AG04449 (cell line): Measurements from ENCODE around the gene EMID1.

Experiments used
- CTCF ChIA-PET: fragments of 350-600 bp; formaldehyde crosslinking; extraction: SDS; loops from one replicate; lab custom pipeline; 2021; ENCODE audit warnings: antibody characterized with exemption; lab: Yijun Ruan, JAX
- POLR2A ChIA-PET: fragments of 400-600, 350-600 bp; formaldehyde crosslinking; extraction: SDS; loops from one replicate; lab custom pipeline; 2020; ENCODE audit warnings: antibody characterized with exemption, inconsistent platforms; lab: Yijun Ruan, JAX
- DNase-seq: peaks from one replicate; pipeline ENCODE4 v3.0.0-alpha.2; 2010; ENCODE audit warnings: low read depth, low spot score
- H3K4me3 ChIP-seq: 2 replicates; pipeline ENCODE4 v1.5.1; 2011; ENCODE audit warnings: low read depth, mild to moderate bottlenecking, control low read depth, low read length
- CTCF ChIP-seq: IDR thresholded peaks from one replicate; pipeline ENCODE4 v1.5.1; 2011; ENCODE audit warnings: mild to moderate bottlenecking, moderate library complexity, low read length, control low read depth, inconsistent platforms; ENCODE audit not compliant: insufficient read depth; ENCODE audit errors: missing control alignments

Gene EMID1

GRCh38 chr22:29306835-29307595 is 101.3 kb downstream of the EMID1 start:
- H3K4me3 ChIP-seq = peak overlapping the region; percentile 62
- POLR2A ChIA-PET = interaction anchor here (1.4 to 1.5 kb wide), 2 partner anchors 13 to 247 kb away, joined by 4 read pairs; partner anchors contain the start of gene THOC5
- CTCF ChIA-PET = interaction anchor here (0.7 to 4.3 kb wide), 19 partner anchors 10 to 780 kb away, joined by 3 to 48 read pairs (median 6); partner anchors contain the start of gene AP1B1
- DNase-seq = no peak
- no peak for TF ChIP-seq CTCF

- ChIA-PET CTCF (interaction anchor here (1.5 to 4.3 kb wide), 5 partner anchors 21 to 222 kb away, joined by 3 to 48 read pairs (median 7); no protein-coding TSS in a partner anchor), POLR2A (interaction anchor here (1.4 to 1.5 kb wide), 2 partner anchors 13 to 246 kb away, joined by 4 read pairs; partner anchors contain the start of gene THOC5)
- DNase-seq = no peak
- H3K4me3 ChIP-seq = peak overlapping the region; percentile 62
- TF ChIP-seq CTCF = no peak
Measured at GRCh38 chr22:29307596-29308147, 102.0 kb downstream of the EMID1 start.

GRCh38 chr22:29308148-29308790 is 102.6 kb downstream of the EMID1 start:
- ChIA-PET POLR2A (no interaction called here), CTCF (interaction anchor here (0.7 to 4.3 kb wide), 4 partner anchors 11 to 50 kb away, joined by 3 to 48 read pairs (median 3); no protein-coding TSS in a partner anchor)
- no peak for TF ChIP-seq CTCF
- no peak for DNase-seq
- peak overlapping the region; percentile 12 for H3K4me3 ChIP-seq

GRCh38 chr22:29308791-29309262 is 103.1 kb downstream of the EMID1 start:
- CTCF ChIA-PET = interaction anchor here (0.7 to 4.3 kb wide), 3 partner anchors 10 to 49 kb away, joined by 3 to 48 read pairs (median 3); no protein-coding TSS in a partner anchor
- peak overlapping the region; percentile 27 for H3K4me3 ChIP-seq
- no peak for DNase-seq
- TF ChIP-seq CTCF = no peak
- POLR2A ChIA-PET = no interaction called here
